ENCODE measurements around the gene CTPS2. TPM values are rescaled to one million over a fixed set of nuclear protein-coding genes. Genes with fewer than 3 reads are reported as not detected.

Gene CTPS2
- total RNA-seq, 1 experiment from 2014 or later = 9.6 TPM

DNA sequence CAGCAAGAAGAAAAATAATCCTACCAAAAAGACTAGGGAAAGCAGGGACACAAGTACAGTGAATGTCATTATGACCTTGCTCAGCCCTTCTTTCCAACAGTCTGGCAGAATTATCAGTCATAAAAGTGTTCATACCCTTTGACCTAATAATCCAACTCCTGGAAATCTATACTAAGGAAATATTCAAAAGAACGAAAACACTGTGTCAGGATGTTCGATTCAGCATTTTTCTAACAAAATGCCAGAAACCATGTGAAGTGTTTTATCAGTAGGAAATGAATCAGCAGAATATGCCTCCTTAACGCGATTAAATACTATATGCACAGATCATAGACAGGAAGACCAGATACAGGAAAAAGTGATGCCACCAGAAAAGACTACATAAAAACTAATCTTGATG, 78.7 kb downstream of the CTPS2 start:
- RAD21 ChIA-PET (ENCODE audit: low non-redundant PET in 1 of 2, low total read pairs in 2 of 2, uncharacterized antibody in 2 of 2, unreplicated experiment in 2 of 2) = no interaction called here
- intact Hi-C loops (cut with micrococcal nuclease) = no loop called here
- no peak for ATAC-seq

DNA sequence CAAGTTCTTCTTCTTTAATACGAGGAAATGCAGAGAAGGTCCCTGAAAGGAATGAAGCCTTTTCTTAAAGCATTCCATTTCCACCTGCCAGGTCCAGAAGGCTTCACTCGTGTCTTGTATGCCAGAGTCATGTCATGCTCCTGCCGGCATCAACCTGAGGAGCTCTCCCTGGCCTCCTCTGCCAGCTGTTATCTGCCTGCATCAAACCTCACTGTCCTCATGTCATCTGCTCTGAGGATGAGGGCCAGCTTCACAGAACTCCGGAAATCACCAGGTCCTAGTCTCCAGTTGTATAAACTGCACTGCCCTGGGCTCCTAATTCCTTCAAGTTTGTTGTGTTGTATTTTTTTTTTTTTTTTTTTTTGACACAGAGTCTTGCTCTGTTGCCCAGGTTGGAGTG, 82.6 kb downstream of the CTPS2 start:
- Histone ChIP-seq H3K9me3 (ENCODE audit: control insufficient read depth in 1 of 2, insufficient read depth in 1 of 2, low read depth in 1 of 2, low read length in 2 of 2) (no peaks in the 10 kb centered on the region), H3K9me2 (ENCODE audit: insufficient read depth) (no peaks in the 10 kb centered on the region), H3K4me3 (replicated peaks in 1 of 2; ENCODE audit: low read depth in 1 of 2, low read length in 2 of 2) (no peak overlapping the region), H3K4me2 (ENCODE audit: low read length) (no peak overlapping the region), H3K9ac (ENCODE audit: low read length) (no peak overlapping the region), H3K79me2 (ENCODE audit: insufficient read depth, low read length) (no peaks in the 10 kb centered on the region), H3K27me3 (ENCODE audit: insufficient read depth, low read length) (no peaks in the 10 kb centered on the region), H2AFZ (ENCODE audit: low read depth, low read length, poor library complexity, severe bottlenecking) (no peak overlapping the region), H3K27ac (ENCODE audit: low read depth, low read length) (no peak overlapping the region), H3K36me3 (ENCODE audit: control insufficient read depth in 1 of 2, insufficient read depth in 2 of 2, low read length in 2 of 2) (no peaks in the 10 kb centered on the region), H3K4me1 (ENCODE audit: control insufficient read depth in 1 of 2, insufficient read depth in 2 of 2, low read length in 2 of 2) (no peaks in the 10 kb centered on the region), H4K20me1 (ENCODE audit: insufficient read depth) (no peaks in the 10 kb centered on the region)
- ATAC-seq (no peak), DNase-seq (ENCODE audit: low read depth, low spot score) (no peak)
- ChIA-PET CTCF (no interaction called here), POLR2A (no interaction called here), RAD21 (ENCODE audit: low non-redundant PET in 1 of 2, low total read pairs in 2 of 2, uncharacterized antibody in 2 of 2, unreplicated experiment in 2 of 2) (no interaction called here)
- TF ChIP-seq EZH2phosphoT487 (IDR thresholded peaks at IDR 0.05; ENCODE audit: borderline replicate concordance) (no peak), SRF (IDR thresholded peaks at IDR 0.05; ENCODE audit: low read depth) (no peak), ZNF274 (IDR thresholded peaks at IDR 0.05; ENCODE audit: low read depth, low read length) (no peak), POLR2A (IDR thresholded peaks at IDR 0.05; ENCODE audit: borderline replicate concordance, extremely low read depth, insufficient read depth, insufficient read length) (no peak), SIN3A (IDR thresholded peaks at IDR 0.05; ENCODE audit: low read depth) (no peak), CEBPB (IDR thresholded peaks at IDR 0.05; ENCODE audit: low read depth) (no peak), TCF7L2 (IDR thresholded peaks at IDR 0.05; ENCODE audit: borderline replicate concordance, extremely low read depth, insufficient read depth, insufficient read length) (no peak), ELF1 (IDR thresholded peaks at IDR 0.05; ENCODE audit: borderline replicate concordance, low read depth) (no peak), EZH2 (IDR thresholded peaks at IDR 0.05) (no peak), JUND (IDR thresholded peaks at IDR 0.05) (no peak)
- TF ChIP-seq, protein P1, sequence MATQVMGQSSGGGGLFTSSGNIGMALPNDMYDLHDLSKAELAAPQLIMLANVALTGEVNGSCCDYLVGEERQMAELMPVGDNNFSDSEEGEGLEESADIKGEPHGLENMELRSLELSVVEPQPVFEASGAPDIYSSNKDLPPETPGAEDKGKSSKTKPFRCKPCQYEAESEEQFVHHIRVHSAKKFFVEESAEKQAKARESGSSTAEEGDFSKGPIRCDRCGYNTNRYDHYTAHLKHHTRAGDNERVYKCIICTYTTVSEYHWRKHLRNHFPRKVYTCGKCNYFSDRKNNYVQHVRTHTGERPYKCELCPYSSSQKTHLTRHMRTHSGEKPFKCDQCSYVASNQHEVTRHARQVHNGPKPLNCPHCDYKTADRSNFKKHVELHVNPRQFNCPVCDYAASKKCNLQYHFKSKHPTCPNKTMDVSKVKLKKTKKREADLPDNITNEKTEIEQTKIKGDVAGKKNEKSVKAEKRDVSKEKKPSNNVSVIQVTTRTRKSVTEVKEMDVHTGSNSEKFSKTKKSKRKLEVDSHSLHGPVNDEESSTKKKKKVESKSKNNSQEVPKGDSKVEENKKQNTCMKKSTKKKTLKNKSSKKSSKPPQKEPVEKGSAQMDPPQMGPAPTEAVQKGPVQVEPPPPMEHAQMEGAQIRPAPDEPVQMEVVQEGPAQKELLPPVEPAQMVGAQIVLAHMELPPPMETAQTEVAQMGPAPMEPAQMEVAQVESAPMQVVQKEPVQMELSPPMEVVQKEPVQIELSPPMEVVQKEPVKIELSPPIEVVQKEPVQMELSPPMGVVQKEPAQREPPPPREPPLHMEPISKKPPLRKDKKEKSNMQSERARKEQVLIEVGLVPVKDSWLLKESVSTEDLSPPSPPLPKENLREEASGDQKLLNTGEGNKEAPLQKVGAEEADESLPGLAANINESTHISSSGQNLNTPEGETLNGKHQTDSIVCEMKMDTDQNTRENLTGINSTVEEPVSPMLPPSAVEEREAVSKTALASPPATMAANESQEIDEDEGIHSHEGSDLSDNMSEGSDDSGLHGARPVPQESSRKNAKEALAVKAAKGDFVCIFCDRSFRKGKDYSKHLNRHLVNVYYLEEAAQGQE (IDR thresholded peaks at IDR 0.05; ENCODE audit: low read depth) = no peak
- intact Hi-C loops (cut with micrococcal nuclease) = no loop called here
- no TSS peak for BruUV-seq (replicated peaks)

More for the DNA sequence above, 78.7 kb downstream of the CTPS2 start:
- Histone ChIP-seq H3K4me3 (replicated peaks in 1 of 2; ENCODE audit: low read depth in 1 of 2, low read length in 2 of 2) (no peak overlapping the region), H3K9me3 (ENCODE audit: control insufficient read depth in 1 of 2, insufficient read depth in 1 of 2, low read depth in 1 of 2, low read length in 2 of 2) (no peaks in the 10 kb centered on the region), H3K9me2 (ENCODE audit: insufficient read depth) (no peaks in the 10 kb centered on the region), H3K27ac (ENCODE audit: low read depth, low read length) (no peak overlapping the region), H3K27me3 (ENCODE audit: insufficient read depth, low read length) (no peaks in the 10 kb centered on the region), H3K79me2 (ENCODE audit: insufficient read depth, low read length) (no peaks in the 10 kb centered on the region), H3K4me1 (ENCODE audit: control insufficient read depth in 1 of 2, insufficient read depth in 2 of 2, low read length in 2 of 2) (no peaks in the 10 kb centered on the region), H2AFZ (ENCODE audit: low read depth, low read length, poor library complexity, severe bottlenecking) (no peak overlapping the region), H3K9ac (ENCODE audit: low read length) (no peak overlapping the region), H3K4me2 (ENCODE audit: low read length) (no peak overlapping the region), H3K36me3 (ENCODE audit: control insufficient read depth in 1 of 2, insufficient read depth in 2 of 2, low read length in 2 of 2) (no peaks in the 10 kb centered on the region), H4K20me1 (ENCODE audit: insufficient read depth) (no peaks in the 10 kb centered on the region)
- no peak for TF ChIP-seq SIN3A (IDR thresholded peaks at IDR 0.05; ENCODE audit: low read depth)
- TF ChIP-seq TCF7L2 (IDR thresholded peaks at IDR 0.05; ENCODE audit: borderline replicate concordance, extremely low read depth, insufficient read depth, insufficient read length) = no peak
- TF ChIP-seq ZFX (IDR thresholded peaks at IDR 0.05) = no peak
- TF ChIP-seq FOSL1 (IDR thresholded peaks at IDR 0.05; ENCODE audit: low read depth) = no peak
- TF ChIP-seq EGR1 (IDR thresholded peaks at IDR 0.05; ENCODE audit: low read depth) = no peak
- ChIA-PET CTCF (no interaction called here), POLR2A (no interaction called here)
- no TSS peak for BruUV-seq (replicated peaks)
- DNase-seq (ENCODE audit: low read depth, low spot score) = no peak

Data from HCT116 (cell line).